HepG2 (cell line): ENCODE measurements around the gene LASP1. TPM values are rescaled to one million over a fixed set of nuclear protein-coding genes. Genes with fewer than 3 reads are reported as not detected.

Source experiments
- ATAC-seq: fragments of 200-7000 bp; cut with Tn5 transposase; 3 replicates; pipeline ENCODE4 v1.9.1; 2020; ENCODE audit warnings: mild to moderate bottlenecking, moderate library complexity
- BruUV-seq: library from RNA; stranded (reverse); fragments of 400-500 nt; replicated peaks from 2 replicates; lab custom pipeline; 2021; lab: Mats Ljungman, UMichigan
- CTCF ChIA-PET: fragments of 300-600 bp; formaldehyde crosslinking; extraction: SDS; loops from one replicate; lab custom pipeline; 2021; ENCODE audit warnings: low total read pairs, inconsistent platforms, low intra/inter-chr PET ratio; lab: Yijun Ruan, JAX
- POLR2A ChIA-PET: fragments of 350-600 bp; sonication (Branson Sonifier 250); formaldehyde crosslinking; loops from one replicate; lab custom pipeline; 2020; ENCODE audit warnings: antibody characterized with exemption, inconsistent platforms; lab: Yijun Ruan, JAX
- DNase-seq: peaks from one replicate; pipeline ENCODE4 v3.0.0-alpha.2; 2015; ENCODE audit warnings: low spot score
- FAIRE-seq: peaks from 3 replicates; lab custom pipeline; 2011; peaks lifted over from hg19 to GRCh38; lab: Jason Lieb, UNC
- H2AFZ ChIP-seq: one replicate; pipeline ENCODE4 v1.6.1; 2011; ENCODE audit warnings: low read length, inconsistent platforms
- H3K27ac ChIP-seq: fragments of 300-600 bp; 3 replicates; pipeline ENCODE4 v1.8.0; 2011; ENCODE audit warnings: mixed run types, mild to moderate bottlenecking, mixed read lengths, low read length, inconsistent platforms; ENCODE audit not compliant: insufficient read depth; ENCODE audit errors: extremely low read length
- H3K27me3 ChIP-seq, 2 experiments: fragments of 200-600 bp in 1 of 2; 2 replicates in 1 of 2; 3 replicates in 1 of 2; pipeline versions ENCODE4 v1.6.0 to v1.8.0; 2011; ENCODE audit warnings: low read length in 2 of 2, mild to moderate bottlenecking in 2 of 2, moderate library complexity in 2 of 2, inconsistent platforms in 1 of 2; ENCODE audit not compliant: insufficient read depth in 2 of 2, control insufficient read depth in 1 of 2
- H3K36me3 ChIP-seq, 2 experiments: fragments of 200-600 bp in 1 of 2; replicated peaks in 1 of 2; 2 replicates in 1 of 2; 3 replicates in 1 of 2; pipeline versions ENCODE4 v1.5.1 to v1.8.0; 2011; ENCODE audit warnings: low read length in 2 of 2, inconsistent platforms in 1 of 2; ENCODE audit not compliant: insufficient read depth in 2 of 2, control insufficient read depth in 1 of 2
- H3K4me1 ChIP-seq: 2 replicates; pipeline ENCODE4 v1.5.1; 2012; ENCODE audit warnings: low read length, inconsistent platforms; ENCODE audit not compliant: insufficient read depth
- H3K4me2 ChIP-seq: 2 replicates; pipeline ENCODE4 v1.6.0; 2011; ENCODE audit warnings: low read depth, low read length, inconsistent platforms
- H3K4me3 ChIP-seq, 3 experiments: fragments of 200-600 bp in 1 of 3; sonication (generic), shearing (Covaris generic) in 1 of 3; replicated peaks in 1 of 3; 2 replicates each; pipeline ENCODE4 v1.5.1; 2011 to 2016; ENCODE audit warnings: low read length in 3 of 3, inconsistent platforms in 2 of 3, low read depth in 2 of 3, mild to moderate bottlenecking in 2 of 3, control low read depth in 1 of 3, mixed read lengths in 1 of 3; ENCODE audit not compliant: insufficient read depth in 1 of 3
- H3K79me2 ChIP-seq: one replicate; pipeline ENCODE4 v1.6.1; 2011; ENCODE audit warnings: low read length, inconsistent platforms; ENCODE audit not compliant: insufficient read depth
- H3K9ac ChIP-seq: 2 replicates; pipeline ENCODE4 v1.6.0; 2011; ENCODE audit warnings: mild to moderate bottlenecking, low read depth, low read length, inconsistent platforms; ENCODE audit not compliant: insufficient read depth
- H3K9me3 ChIP-seq: 2 replicates; pipeline ENCODE4 v1.5.1; 2012; ENCODE audit warnings: mild to moderate bottlenecking, low read length
- H4K20me1 ChIP-seq: 2 replicates; pipeline ENCODE4 v1.6.0; 2011; ENCODE audit warnings: inconsistent platforms, mild to moderate bottlenecking, low read length, moderate library complexity; ENCODE audit not compliant: insufficient read depth
- ETV5 ChIP-seq: IDR thresholded peaks from 2 replicates; pipeline ENCODE4 v1.6.1; 2018; ENCODE audit warnings: missing biosample characterization, missing genetic modification reagents, inconsistent platforms, borderline replicate concordance
- GTF2F1 ChIP-seq: fragments of 150-350 bp; IDR thresholded peaks from 2 replicates; pipeline ENCODE4 v1.6.1; 2014; ENCODE audit warnings: low read length
- KDM5B ChIP-seq: sonication (generic); formaldehyde crosslinking; IDR thresholded peaks from 2 replicates; pipeline ENCODE4 v1.4.0; 2020; ENCODE audit warnings: missing genetic modification reagents, mild to moderate bottlenecking, borderline replicate concordance
- TRIM24 ChIP-seq: sonication (generic); formaldehyde crosslinking; IDR thresholded peaks from 2 replicates; pipeline ENCODE4 v1.8.0; 2022; ENCODE audit warnings: mild to moderate bottlenecking, missing genetic modification reagents
- ZBTB20 ChIP-seq: sonication (generic); formaldehyde crosslinking; IDR thresholded peaks from 2 replicates; pipeline ENCODE4 v1.8.1; 2023; ENCODE audit warnings: missing genetic modification reagents, low read depth, mild to moderate bottlenecking, borderline replicate concordance
- ZFP36L2 ChIP-seq: sonication (generic); formaldehyde crosslinking; IDR thresholded peaks from 2 replicates; pipeline ENCODE4 v1.4.0; 2020; ENCODE audit warnings: missing genetic modification reagents
- ZNF207 ChIP-seq: fragments of 450-650 bp; IDR thresholded peaks from 2 replicates; pipeline ENCODE4 v1.6.1; 2016; ENCODE audit warnings: antibody characterized with exemption, borderline replicate concordance
- ZNF24 ChIP-seq: fragments of 450-650 bp; IDR thresholded peaks from 2 replicates; pipeline ENCODE4 v1.6.1; 2017; ENCODE audit warnings: antibody characterized with exemption, mild to moderate bottlenecking
- ZNF441 ChIP-seq: sonication (generic); formaldehyde crosslinking; IDR thresholded peaks from 2 replicates; pipeline ENCODE4 v1.7.0; 2021; ENCODE audit warnings: missing genetic modification reagents, borderline replicate concordance
- ZNF883 ChIP-seq: sonication (generic); formaldehyde crosslinking; IDR thresholded peaks from 2 replicates; pipeline ENCODE4 v1.5.1; 2020; ENCODE audit warnings: mild to moderate bottlenecking, missing genetic modification reagents; ENCODE audit errors: not compliant biosample characterization
- ZSCAN9 ChIP-seq: IDR thresholded peaks from 2 replicates; pipeline ENCODE4 v1.6.1; 2016; ENCODE audit warnings: borderline replicate concordance
- WGBS: methylation state at CpG from one replicate; pipeline ENCODE4 v1.1.6; 2017; ENCODE audit warnings: low lambda C conversion rate; 5-methylcytosine and 5-hydroxymethylcytosine counted together
- in situ Hi-C: cut with HindIII; loops from 2 replicates; pipeline ENCODE4 v1.10.0; 2017; ENCODE audit warnings: low pct_unique_long_range_greater_than_20kb; ENCODE audit not compliant: extremely low pct_ligation_motif_present
- intact Hi-C: fragments of 100-400 bp; cut with micrococcal nuclease; formaldehyde crosslinking; loops from one replicate; pipeline ENCODE4 v1.10.0; 2022; ENCODE audit not compliant: unreplicated experiment
- polyA plus RNA-seq, 8 experiments: library from polyadenylated mRNA; depleted of rRNA in 3 of 8; stranded (reverse) in 7 of 8; unstranded in 1 of 8; fragments of >200 nt; fragmentation: Illumina TruSeq in 4 of 8; extraction: Trizol in 4 of 8; gene quantifications; 2 replicates each; pipeline versions ENCODE4 v1.2.1 to v1.2.3, GENCODE V29; 2011 to 2016; ENCODE audit warnings: low read depth in 4 of 8, missing spikeins in 1 of 8, mixed read lengths in 1 of 8; ENCODE audit not compliant: insufficient read depth in 1 of 8
- total RNA-seq, 5 experiments: library from RNA; depleted of rRNA; stranded (reverse); fragments of >200 nt; fragmentation: Illumina TruSeq; extraction: Trizol; gene quantifications; 2 replicates each; pipeline ENCODE4 v1.2.3, GENCODE V29; 2016; ENCODE audit warnings: low read depth in 1 of 5
- TF ChIP-seq, protein P1 (sequence below): sonication (generic); formaldehyde crosslinking; IDR thresholded peaks from 2 replicates; pipeline ENCODE4 v1.5.0; 2020; ENCODE audit warnings: missing genetic modification reagents, mild to moderate bottlenecking, borderline replicate concordance

Gene LASP1
- total and polyA plus RNA-seq, 2 of the 13 experiments (the other 11 are each of a cell fraction or from before 2014, with no cell fraction given) = 70.1 to 97.0 TPM

- TF ChIP-seq ZNF883 (CRISPR knock-in tag) (peak; percentile 25), ZBTB20 (CRISPR knock-in tag) (no peak), ZNF207 (no peak)
- TF ChIP-seq, all 625 proteins: peak for 3
Measured at GRCh38 chr17:38874505-38875400, 4.9 kb downstream of the LASP1 start (continued).

DNA sequence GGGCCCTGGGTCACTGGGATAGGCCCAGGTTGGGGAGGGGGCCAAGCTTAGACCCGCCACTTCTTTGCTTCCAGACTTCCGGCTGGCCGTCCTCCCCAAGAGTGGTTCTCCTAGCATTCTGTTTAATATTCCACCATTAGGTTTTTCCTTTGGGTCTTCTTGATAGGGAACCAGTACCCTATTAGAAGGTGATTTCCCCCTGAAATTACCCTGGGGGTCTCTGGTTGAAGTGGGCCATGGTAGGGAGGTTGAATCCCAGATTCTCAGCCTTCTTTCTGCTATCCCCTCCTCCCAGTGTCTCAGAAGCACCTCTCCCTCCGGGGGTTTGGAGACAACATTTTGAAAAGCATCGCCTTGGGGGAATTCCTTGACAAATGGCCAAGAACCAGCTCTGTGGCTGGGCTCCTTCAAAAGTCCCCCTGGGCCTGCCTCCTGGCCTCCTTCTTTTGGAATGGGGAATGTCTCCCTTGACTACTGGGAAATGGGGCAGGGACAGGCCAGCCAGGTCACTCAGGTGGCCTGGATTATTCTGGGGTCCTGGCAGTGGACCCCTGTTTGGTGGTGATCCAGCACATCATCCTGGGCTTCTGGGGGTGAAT lies 5.7 kb downstream of the LASP1 start:
- intact Hi-C loops (no loop called here), in situ Hi-C loops (no loop called here)
- FAIRE-seq (no peak), DNase-seq (no peak), ATAC-seq (no peak)
- ChIA-PET POLR2A (interaction anchor here (1.4 kb wide), 1 partner anchor 39 kb away, joined by 3 read pairs; no protein-coding TSS in a partner anchor), CTCF (no interaction called here)
- peaks cover 81% of the 10 kb centered on the region for H3K4me1 ChIP-seq
- no peak overlapping the region for H3K4me2 ChIP-seq
- TF ChIP-seq KDM5B (CRISPR knock-in tag) (no peak), ZNF24 (no peak), ZFP36L2 (no peak), ETV5 (no peak), GTF2F1 (no peak), ZSCAN9 (CRISPR knock-in tag) (no peak), ZNF441 (CRISPR knock-in tag) (no peak), TRIM24 (no peak)
- TF ChIP-seq, protein P1, sequence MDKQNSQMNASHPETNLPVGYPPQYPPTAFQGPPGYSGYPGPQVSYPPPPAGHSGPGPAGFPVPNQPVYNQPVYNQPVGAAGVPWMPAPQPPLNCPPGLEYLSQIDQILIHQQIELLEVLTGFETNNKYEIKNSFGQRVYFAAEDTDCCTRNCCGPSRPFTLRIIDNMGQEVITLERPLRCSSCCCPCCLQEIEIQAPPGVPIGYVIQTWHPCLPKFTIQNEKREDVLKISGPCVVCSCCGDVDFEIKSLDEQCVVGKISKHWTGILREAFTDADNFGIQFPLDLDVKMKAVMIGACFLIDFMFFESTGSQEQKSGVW = no peak
- peaks cover 28 to 46% of the 10 kb centered on the region in 2 experiments for H3K36me3 ChIP-seq
- H3K27ac ChIP-seq = no peak overlapping the region
- peaks cover 68% of the 10 kb centered on the region for H4K20me1 ChIP-seq
- no TSS peak for BruUV-seq
- WGBS = 91% methylated on average over 5 of the region's 5 CpGs
- H3K4me3 ChIP-seq = no peak overlapping the region
- peaks cover 79% of the 10 kb centered on the region for H3K79me2 ChIP-seq
- no peak overlapping the region for H2AFZ ChIP-seq
- no peaks in the 10 kb centered on the region; a peak in 1 of 5 replicates for H3K27me3 ChIP-seq
- H3K9me3 ChIP-seq = no peaks in the 10 kb centered on the region
- H3K9ac ChIP-seq = no peak overlapping the region
